ENCODE measurements around the gene PALLD. TPM values are rescaled to one million over a fixed set of nuclear protein-coding genes. Genes with fewer than 3 reads are reported as not detected.
A peak's percentile ranks its signal among the peaks of the same experiment; 100 is the strongest.

PALLD gene
- polyA plus RNA-seq, 1 donor, result 182 TPM

GRCh38 chr4:168528131-168528949 is 31.5 kb downstream of the PALLD start:
- no peak for DNase-seq

GRCh38 chr4:168529257-168529656 is 32.4 kb downstream of the PALLD start:
- peak; percentile 42 for DNase-seq

GRCh38 chr4:168531305-168531704 is 34.5 kb downstream of the PALLD start:
- DNase-seq, result no peak

GRCh38 chr4:168534535-168534934 is 37.7 kb downstream of the PALLD start:
- no peak for DNase-seq

- DNase-seq, result no peak
These were observed 38.8 kb downstream of the PALLD start for GRCh38 chr4:168535689-168536088.

- DNase-seq, result no peak
These were observed 39.6 kb downstream of the PALLD start for GRCh38 chr4:168536448-168536847.

- DNase-seq, result no peak
These were observed 40.2 kb downstream of the PALLD start for GRCh38 chr4:168537086-168537485.

GRCh38 chr4:168537571-168537970 is 40.7 kb downstream of the PALLD start:
- peak; percentile 56 for DNase-seq

- peak; percentile 32 for DNase-seq
These were observed 41.8 kb downstream of the PALLD start for GRCh38 chr4:168538632-168539031.

GRCh38 chr4:168540086-168540485 is 43.2 kb downstream of the PALLD start:
- peak; percentile 38 for DNase-seq

- no peak for DNase-seq
These were observed 43.8 kb downstream of the PALLD start for GRCh38 chr4:168540503-168541265.

GRCh38 chr4:168541266-168541953 is 44.6 kb downstream of the PALLD start:
- DNase-seq, result no peak

- DNase-seq, result no peak
These were observed 52.3 kb downstream of the PALLD start for GRCh38 chr4:168549143-168549542.

GRCh38 chr4:168550064-168550766 is 53.4 kb downstream of the PALLD start:
- no peak for DNase-seq

GRCh38 chr4:168551211-168551610 is 54.4 kb downstream of the PALLD start:
- no peak for DNase-seq

GRCh38 chr4:168551945-168552695 is 55.3 kb downstream of the PALLD start:
- no peak for DNase-seq

GRCh38 chr4:168553714-168554370 is 57.0 kb downstream of the PALLD start:
- DNase-seq, result no peak

GRCh38 chr4:168555437-168555836 is 58.6 kb downstream of the PALLD start:
- no peak for DNase-seq

GRCh38 chr4:168557658-168558057 is 60.8 kb downstream of the PALLD start:
- DNase-seq, result no peak

GRCh38 chr4:168558599-168558998 is 61.7 kb downstream of the PALLD start:
- no peak for DNase-seq

Data from hindlimb muscle (tissue), 1 donor.